Fibroblast of the aortic adventitia (primary cell): ENCODE measurements around the gene HOXA13. TPM values are rescaled to one million over a fixed set of nuclear protein-coding genes. Genes with fewer than 3 reads are reported as not detected.

Experiments
- DNase-seq: peaks from one replicate; pipeline ENCODE4 v3.0.0-alpha.2; 2010; ENCODE audit warnings: low read depth
- H3K4me3 ChIP-seq: 2 replicates; pipeline ENCODE4 v1.5.1; 2011; ENCODE audit warnings: low read depth, mild to moderate bottlenecking, control low read depth, low read length, moderate library complexity
- CTCF ChIP-seq: IDR thresholded peaks from 2 replicates; pipeline ENCODE4 v1.5.1; 2011; ENCODE audit warnings: mild to moderate bottlenecking, low read length, control low read depth, inconsistent platforms; ENCODE audit not compliant: insufficient read depth
- total RNA-seq: library from RNA; depleted of rRNA; stranded (reverse); fragments of >200 nt; gene quantifications from 2 replicates; pipeline ENCODE4 v1.2.3, GENCODE V29; 2012; ENCODE audit warnings: low replicate concordance

HOXA13 gene
- total RNA-seq, 1 donor = not detected

GRCh38 chr7:27219821-27220220 is 19.9 kb upstream of the HOXA13 start:
- DNase-seq = no peak
- no peak overlapping the region for H3K4me3 ChIP-seq
- no peak for TF ChIP-seq CTCF

GRCh38 chr7:27217951-27218350 is 18.1 kb upstream of the HOXA13 start:
- TF ChIP-seq CTCF = no peak
- H3K4me3 ChIP-seq = no peak overlapping the region
- DNase-seq = no peak

- H3K4me3 ChIP-seq = no peak overlapping the region
- no peak for TF ChIP-seq CTCF
- no peak for DNase-seq
Observed at GRCh38 chr7:27215356-27215755, 15.5 kb upstream of the HOXA13 start.

- no peak for DNase-seq
- no peak for TF ChIP-seq CTCF
Observed at GRCh38 chr7:27214239-27214950, 14.5 kb upstream of the HOXA13 start.

GRCh38 chr7:27213433-27214238 is 13.7 kb upstream of the HOXA13 start:
- no peak overlapping the region for H3K4me3 ChIP-seq
- no peak for DNase-seq
- TF ChIP-seq CTCF = no peak

More at GRCh38 chr7:27214239-27214950, 14.5 kb upstream of the HOXA13 start:
- H3K4me3 ChIP-seq = no peak overlapping the region

GRCh38 chr7:27212497-27213432 is 12.9 kb upstream of the HOXA13 start:
- TF ChIP-seq CTCF = no peak
- H3K4me3 ChIP-seq = no peak overlapping the region

More at GRCh38 chr7:27212497-27213432, 12.9 kb upstream of the HOXA13 start:
- DNase-seq = no peak
